T1000 (cell line): ENCODE measurements around the gene OR5W2.
"Not testable (repeated sequence)": the region's sequence is repeated elsewhere in the genome, so short reads cannot be mapped to it uniquely, and the experiment has no call there.

Experiments used
- DNase-seq: peaks from one replicate; lab custom pipeline; 2025; ENCODE audit warnings: mixed read lengths; lab: John Stamatoyannopoulos, UW

The OR5W2 gene

GRCh38 chr11:55914482-55914881 is at the start of gene OR5W2:
TSS of gene OR5W2 (minus strand) at chr11:55914582. CDS start at chr11:55914582, 0 bp downstream.
- DNase-seq, result no peak

GRCh38 chr11:55956521-55956920 is 42.1 kb upstream of the OR5W2 start:
- no peak for DNase-seq

GRCh38 chr11:55949330-55949729 is 34.9 kb upstream of the OR5W2 start:
- no peak for DNase-seq

GRCh38 chr11:55942785-55943392 is 28.5 kb upstream of the OR5W2 start:
- no peak for DNase-seq

DNA sequence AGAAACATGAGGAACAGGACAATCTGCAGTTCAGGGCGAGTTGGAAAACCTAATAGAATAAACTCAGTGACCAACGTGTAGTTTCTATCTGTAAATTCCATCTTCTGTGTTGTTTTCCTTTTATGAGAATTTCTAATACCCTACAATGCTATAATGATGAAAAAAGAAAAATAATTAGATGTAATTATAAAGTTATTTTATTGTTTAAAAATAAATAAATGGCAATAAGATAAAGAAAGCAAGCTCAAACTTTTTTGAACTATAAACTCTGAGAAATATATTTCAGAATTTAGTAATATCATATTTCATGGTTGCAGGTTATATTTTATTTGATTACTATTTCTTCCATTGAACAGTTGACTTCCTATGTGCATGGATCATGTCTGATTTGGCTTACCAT is 21.9 kb upstream of the OR5W2 start, which contains the start of gene OR5I1:
Gene OR5I1, minus strand, starts transcription at position 101 of the 400 bp plus-strand sequence. Its CDS starts 0 bp downstream, at position 101.
- DNase-seq, result no peak

- DNase-seq, result no peak
Observed at GRCh38 chr11:55920537-55920936, 6.2 kb upstream of the OR5W2 start.

DNA sequence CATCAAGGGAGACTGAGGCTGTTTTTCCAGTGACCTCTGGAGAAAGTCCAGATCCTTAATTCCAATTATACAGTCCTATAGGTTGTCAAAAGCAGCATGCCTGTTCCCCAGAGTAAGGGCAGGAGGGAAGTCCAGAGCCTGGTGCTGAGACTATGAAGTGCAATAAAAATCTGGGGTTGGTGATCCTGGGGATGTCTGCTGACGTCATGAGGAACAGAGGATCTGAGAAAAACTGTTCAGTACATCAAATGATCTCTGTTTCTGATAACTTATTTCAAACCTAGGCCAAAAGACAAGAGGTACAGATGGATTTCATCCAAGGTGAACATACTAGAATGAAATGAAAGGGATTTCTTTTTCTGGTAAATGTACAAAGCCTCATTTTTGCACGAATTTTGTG is 12.1 kb downstream of the OR5W2 start:
- DNase-seq, result no peak

DNA sequence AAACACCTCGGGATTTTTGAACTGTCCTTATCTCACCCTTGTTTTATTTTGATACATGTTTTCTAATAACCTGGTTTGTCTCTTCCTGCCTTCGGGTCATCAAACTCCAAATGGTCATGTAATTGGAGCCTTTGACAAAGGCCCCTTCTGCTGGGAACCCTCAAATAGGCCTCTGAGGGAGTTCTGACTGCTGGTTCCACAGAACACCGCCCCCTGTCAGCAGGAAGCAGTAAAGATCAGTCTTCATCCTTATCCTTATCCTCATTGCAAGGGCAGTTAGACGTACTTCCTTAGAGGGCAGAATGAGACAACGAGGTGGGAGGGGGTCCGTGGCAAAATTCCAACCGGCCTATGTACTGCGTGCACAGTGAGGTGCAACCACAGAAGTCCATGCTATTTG is 19.2 kb downstream of the OR5W2 start:
- no peak for DNase-seq

- not testable (repeated sequence) for DNase-seq
Observed at GRCh38 chr11:55885481-55885880, 28.9 kb downstream of the OR5W2 start.

- DNase-seq, result not testable (repeated sequence)
Observed at GRCh38 chr11:55884995-55885394, 29.4 kb downstream of the OR5W2 start.

DNA sequence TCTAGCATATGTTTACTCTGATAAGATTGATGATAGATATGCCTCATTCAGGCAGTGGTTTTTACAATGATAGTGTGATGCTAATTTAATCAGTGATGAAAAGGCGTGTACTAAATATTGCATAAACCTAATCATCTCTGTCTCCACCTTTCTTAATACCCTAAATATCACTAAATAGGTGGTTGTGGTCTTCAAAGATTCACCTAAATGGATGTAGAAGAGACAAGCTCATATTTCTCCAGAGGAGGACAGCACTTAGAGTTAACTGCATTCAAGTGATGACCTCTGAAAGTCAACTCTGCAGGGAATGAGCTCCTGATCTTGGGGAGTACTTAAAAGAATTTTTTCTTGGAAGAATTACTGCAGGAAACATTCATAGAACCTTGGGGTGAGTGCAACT is 31.4 kb downstream of the OR5W2 start, which contains the start of gene TRIM51:
Gene TRIM51, plus strand, starts transcription at position 301 of the 400 bp plus-strand sequence. CDS start 2,132 bp downstream, outside the sequence.
- not testable (repeated sequence) for DNase-seq

- not testable (repeated sequence) for DNase-seq
Observed at GRCh38 chr11:55873146-55873545, 41.2 kb downstream of the OR5W2 start.

DNA sequence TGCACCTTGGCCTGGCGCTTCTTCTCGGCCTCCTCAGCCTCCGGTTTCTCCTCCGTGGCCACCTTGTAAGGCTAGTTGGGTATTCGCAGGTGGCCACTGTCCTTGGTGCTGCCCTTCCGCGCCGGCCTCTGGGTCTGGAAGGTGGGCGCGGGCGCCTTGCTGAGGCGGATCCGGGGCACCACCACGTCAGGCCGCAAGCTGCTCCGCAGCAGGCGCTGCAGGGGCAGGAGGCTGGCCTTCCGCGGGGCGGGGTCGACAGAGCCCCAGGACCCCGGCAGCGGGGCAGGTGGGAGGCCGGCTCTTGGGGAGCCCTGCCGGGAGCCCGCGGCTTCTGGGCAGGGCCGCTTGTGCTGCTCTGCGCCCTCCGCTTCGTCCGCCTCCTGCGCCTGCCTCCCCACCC is 41.7 kb downstream of the OR5W2 start:
- DNase-seq, result not testable (repeated sequence)

GRCh38 chr11:55867354-55867753 is 47.0 kb downstream of the OR5W2 start:
- DNase-seq, result not testable (repeated sequence)
